Esophagus muscularis mucosa (tissue), 4 donors: ENCODE results near the gene MRPS16. TPM values are rescaled to one million over a fixed set of nuclear protein-coding genes. Genes with fewer than 3 reads are reported as not detected.

Experiments used
- DNase-seq: peaks from one replicate; pipeline ENCODE4 v3.0.0-alpha.2; 2017; ENCODE audit errors: extremely low spot score
- H3K27ac ChIP-seq, 4 donors: fragments of 200-600 bp; sonication (generic); replicated peaks in 1 of 4; 1 replicate in 3 of 4; 2 replicates in 1 of 4; pipeline ENCODE4 v1.5.1; 2016 to 2019; ENCODE audit warnings: mild to moderate bottlenecking in 1 of 4
- H3K27me3 ChIP-seq, 4 donors: fragments of 200-600 bp; sonication (generic); one replicate each; pipeline versions ENCODE4 v1.5.1 to v1.6.0; 2016 to 2019
- H3K36me3 ChIP-seq, 4 donors: fragments of 200-600 bp; sonication (generic); one replicate each; pipeline ENCODE4 v1.5.1; 2016 to 2019
- H3K4me1 ChIP-seq, 4 donors: fragments of 200-600 bp; sonication (generic); one replicate each; pipeline ENCODE4 v1.5.1; 2016 to 2019
- H3K4me3 ChIP-seq, 4 donors: fragments of 200-600 bp; sonication (generic); 1 replicate in 2 of 4; 2 replicates in 2 of 4; pipeline ENCODE4 v1.5.1; 2016 to 2019; ENCODE audit warnings: mild to moderate bottlenecking in 4 of 4, moderate library complexity in 1 of 4
- H3K9me3 ChIP-seq, 4 donors: fragments of 200-600 bp; sonication (generic); 1 replicate in 3 of 4; 2 replicates in 1 of 4; pipeline ENCODE4 v1.5.1; 2016 to 2019
- EP300 ChIP-seq: sonication (generic); formaldehyde crosslinking; IDR thresholded peaks from one replicate; pipeline ENCODE4 v1.6.1; 2017; ENCODE audit warnings: antibody characterized with exemption
- POLR2A ChIP-seq: fragments of 450-650 bp; IDR thresholded peaks from one replicate; pipeline ENCODE4 v1.6.1; 2017; ENCODE audit warnings: antibody characterized with exemption, moderate library complexity, mild to moderate bottlenecking, low read depth
- POLR2AphosphoS5 ChIP-seq, 2 donors: sonication (generic); formaldehyde crosslinking; IDR thresholded peaks; one replicate each; pipeline ENCODE4 v1.6.1; 2017; ENCODE audit warnings: antibody characterized with exemption in 2 of 2
- WGBS: methylation state at CpG from one replicate; pipeline ENCODE4 v1.1.5; 2018; 5-methylcytosine and 5-hydroxymethylcytosine counted together
- intact Hi-C: fragments of 100-400 bp; cut with DNase I; formaldehyde crosslinking; loops from one replicate; pipeline ENCODE4 v1.15.1; 2023
- total RNA-seq, 4 donors: library from RNA; depleted of rRNA; stranded (reverse); fragments of >200 nt; gene quantifications; one replicate each; pipeline versions ENCODE4 v1.1.0 to v1.2.1, GENCODE V29; 2016
- TF ChIP-seq, protein P1 (sequence below), 3 experiments: fragments of 200-600 bp in 2 of 3; fragments of 450-650 bp in 1 of 3; sonication (generic) in 2 of 3; IDR thresholded peaks; one replicate each; pipeline ENCODE4 v1.5.1; 2017 to 2019; ENCODE audit warnings: antibody characterized with exemption in 3 of 3, mild to moderate bottlenecking in 2 of 3, moderate library complexity in 1 of 3

The MRPS16 gene
- total RNA-seq, result 10 to 100 TPM; 34.5 to 46.1 (median 38.0) TPM

DNA sequence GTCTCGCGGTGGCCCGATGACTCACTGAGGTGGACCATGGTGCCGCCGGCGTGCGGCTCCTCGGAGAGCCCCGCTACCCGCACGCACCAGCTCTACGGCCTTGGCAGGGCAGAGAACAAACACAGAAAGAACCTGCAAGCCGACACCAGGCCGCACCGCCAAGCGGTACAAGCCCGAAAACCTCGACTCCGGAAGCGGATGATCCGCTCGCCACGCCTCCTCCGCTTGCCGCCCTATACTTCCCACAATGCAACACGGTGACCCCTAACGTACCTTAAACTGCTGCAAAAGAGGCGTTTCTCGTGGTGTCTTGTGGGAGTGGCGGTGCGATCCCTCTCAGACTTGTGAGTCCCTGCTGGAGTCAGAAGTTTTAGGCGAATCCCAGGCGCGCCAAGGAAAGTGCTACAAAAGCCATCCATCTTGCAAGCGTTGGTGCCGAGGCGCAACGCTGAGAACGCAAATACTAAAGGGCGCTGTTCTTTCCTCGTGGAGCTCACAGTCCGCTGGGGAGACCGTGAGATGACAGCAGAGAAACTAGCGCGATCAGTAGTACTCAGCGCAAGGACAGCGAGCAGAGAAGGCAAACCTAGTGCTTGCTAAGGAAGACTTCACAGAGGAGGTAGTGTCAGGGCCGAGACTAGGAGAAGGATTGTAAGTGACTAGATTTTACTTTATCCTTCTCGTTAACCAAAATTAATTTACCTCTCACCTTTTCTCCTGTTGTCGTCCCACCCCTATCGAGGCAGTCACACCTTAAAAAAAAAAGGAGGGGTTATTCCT, at the start of gene MRPS16:
Gene MRPS16 (minus strand): TSS at position 200 of the 780 bp plus-strand sequence. CDS start 162 bp downstream, at position 38.
- H3K27ac ChIP-seq, result peak within 1 kb of the TSS; percentile 85 to 94 (median 90)
- H3K36me3 ChIP-seq, result peaks cover 4 to 23% (median 20%) of the 10 kb centered on the region in 4 donors
- under 1% methylated on average over 30 of the region's 51 CpGs for WGBS
- no peaks in the 10 kb centered on the region for H3K9me3 ChIP-seq
- intact Hi-C loops, result loop anchor here (5.0 kb wide), 1 partner anchor 160 kb away; the partner anchor contains the start of gene ANXA7
- peak within 1 kb of the TSS; percentile 67 to 94 (median 82) for H3K4me3 ChIP-seq
- H3K27me3 ChIP-seq, result no peaks in the 10 kb centered on the region
- TF ChIP-seq POLR2AphosphoS5 (IDR thresholded peaks at IDR 0.05), result peak; percentile 94 to 100
- TF ChIP-seq POLR2A, result peak; percentile 26
- TF ChIP-seq, protein P1, sequence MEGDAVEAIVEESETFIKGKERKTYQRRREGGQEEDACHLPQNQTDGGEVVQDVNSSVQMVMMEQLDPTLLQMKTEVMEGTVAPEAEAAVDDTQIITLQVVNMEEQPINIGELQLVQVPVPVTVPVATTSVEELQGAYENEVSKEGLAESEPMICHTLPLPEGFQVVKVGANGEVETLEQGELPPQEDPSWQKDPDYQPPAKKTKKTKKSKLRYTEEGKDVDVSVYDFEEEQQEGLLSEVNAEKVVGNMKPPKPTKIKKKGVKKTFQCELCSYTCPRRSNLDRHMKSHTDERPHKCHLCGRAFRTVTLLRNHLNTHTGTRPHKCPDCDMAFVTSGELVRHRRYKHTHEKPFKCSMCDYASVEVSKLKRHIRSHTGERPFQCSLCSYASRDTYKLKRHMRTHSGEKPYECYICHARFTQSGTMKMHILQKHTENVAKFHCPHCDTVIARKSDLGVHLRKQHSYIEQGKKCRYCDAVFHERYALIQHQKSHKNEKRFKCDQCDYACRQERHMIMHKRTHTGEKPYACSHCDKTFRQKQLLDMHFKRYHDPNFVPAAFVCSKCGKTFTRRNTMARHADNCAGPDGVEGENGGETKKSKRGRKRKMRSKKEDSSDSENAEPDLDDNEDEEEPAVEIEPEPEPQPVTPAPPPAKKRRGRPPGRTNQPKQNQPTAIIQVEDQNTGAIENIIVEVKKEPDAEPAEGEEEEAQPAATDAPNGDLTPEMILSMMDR (IDR thresholded peaks at IDR 0.05), result peak in 1 of 3 experiments; percentile 25
- TF ChIP-seq EP300, result no peak
- DNase-seq, result peak; percentile 97
- peaks cover 24 to 45% (median 37%) of the 10 kb centered on the region in 4 donors for H3K4me1 ChIP-seq

DNA sequence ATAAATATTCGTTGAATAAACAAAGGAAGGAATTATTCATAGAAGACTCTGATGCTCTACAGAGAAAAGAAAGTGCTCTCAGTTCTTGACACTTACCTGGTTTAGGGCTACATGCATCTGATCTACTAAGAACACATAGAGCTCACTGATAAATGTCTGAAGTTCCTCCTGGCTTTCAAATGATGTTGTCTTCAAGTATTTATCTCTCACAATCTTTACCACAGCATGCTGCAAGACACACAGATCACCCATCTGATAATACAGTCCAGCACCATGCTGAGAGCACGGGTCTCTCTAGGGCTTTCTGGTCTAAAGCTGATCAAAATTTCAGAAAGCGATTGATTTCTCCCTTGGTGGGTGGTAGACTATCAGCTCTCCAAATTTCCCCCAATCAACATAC, 44.5 kb upstream of the MRPS16 start:
- TF ChIP-seq POLR2AphosphoS5 (IDR thresholded peaks at IDR 0.05) (no peak), POLR2A (no peak), EP300 (no peak)
- TF ChIP-seq, protein P1 (IDR thresholded peaks at IDR 0.05), result no peak
- no peak overlapping the region for H3K4me3 ChIP-seq
- intact Hi-C loops, result no loop called here
- WGBS, result 73% methylated on average over 3 of the region's 3 CpGs
- no peak overlapping the region for H3K27ac ChIP-seq
- H3K9me3 ChIP-seq, result no peaks in the 10 kb centered on the region
- no peak for DNase-seq
- H3K4me1 ChIP-seq, result no peaks in the 10 kb centered on the region
- H3K36me3 ChIP-seq, result no peaks in the 10 kb centered on the region
- H3K27me3 ChIP-seq, result no peaks in the 10 kb centered on the region

DNA sequence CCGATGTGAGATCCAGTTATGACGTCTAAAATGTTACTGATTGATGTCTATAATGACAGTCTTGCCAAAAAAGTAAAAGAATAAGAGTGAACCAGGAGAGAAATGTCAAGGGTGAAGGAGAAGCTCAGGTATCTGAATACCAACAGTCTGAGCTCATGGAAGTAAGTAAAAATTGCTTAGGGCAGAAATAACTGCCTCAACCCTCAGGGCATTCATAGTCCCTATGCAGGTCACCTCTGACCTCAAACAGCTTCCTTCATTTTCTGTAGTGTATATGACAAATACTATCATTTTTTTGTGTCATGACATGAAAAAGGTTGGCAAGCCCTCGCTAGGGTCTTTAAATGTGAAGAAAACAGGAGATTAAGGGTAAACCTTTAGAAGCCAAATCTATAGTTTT, 41.0 kb upstream of the MRPS16 start:
- Histone ChIP-seq H3K9me3 (no peaks in the 10 kb centered on the region), H3K27ac (no peak overlapping the region), H3K4me1 (no peaks in the 10 kb centered on the region), H3K36me3 (peaks cover 0 to 3% (median 0%) of the 10 kb centered on the region in 4 donors), H3K27me3 (no peaks in the 10 kb centered on the region), H3K4me3 (no peak overlapping the region)
- intact Hi-C loops, result no loop called here
- WGBS, result 81% methylated on average over 3 of the region's 3 CpGs
- TF ChIP-seq POLR2AphosphoS5 (IDR thresholded peaks at IDR 0.05) (no peak), POLR2A (no peak), EP300 (no peak)
- TF ChIP-seq, protein P1 (IDR thresholded peaks at IDR 0.05), result no peak
- DNase-seq, result no peak

DNA sequence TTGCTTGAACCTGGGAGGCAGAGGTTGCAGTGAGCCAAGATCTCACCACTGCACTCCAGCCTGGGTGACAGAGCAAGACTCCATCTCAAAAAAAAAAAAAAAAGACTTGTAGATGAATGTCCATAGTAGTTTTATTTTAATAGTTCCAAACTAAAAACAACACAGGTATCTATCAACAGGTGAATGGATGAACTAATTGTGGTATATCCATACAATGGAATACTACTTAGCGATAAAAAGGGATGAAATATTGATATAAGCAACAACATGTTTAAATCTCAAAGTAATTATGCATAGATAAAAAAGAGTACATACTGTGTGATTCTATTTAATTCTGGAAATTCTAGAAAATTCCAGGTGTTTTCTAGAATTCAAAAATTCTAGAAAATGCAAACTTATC, 37.5 kb upstream of the MRPS16 start:
- 100% methylated on average over 1 of the region's 1 CpG for WGBS

More for the DNA sequence above, 37.5 kb upstream of the MRPS16 start:
- Histone ChIP-seq H3K9me3 (no peaks in the 10 kb centered on the region), H3K4me3 (no peak overlapping the region), H3K4me1 (no peaks in the 10 kb centered on the region), H3K27ac (no peak overlapping the region), H3K27me3 (no peaks in the 10 kb centered on the region), H3K36me3 (peaks cover 0 to 3% (median 0%) of the 10 kb centered on the region in 4 donors)
- no peak for DNase-seq
- intact Hi-C loops, result no loop called here
- no peak for TF ChIP-seq EP300
- TF ChIP-seq, protein P1 (IDR thresholded peaks at IDR 0.05), result no peak
